HepG2 (cell line): ENCODE measurements around the gene C19orf85. TPM values are rescaled to one million over a fixed set of nuclear protein-coding genes. Genes with fewer than 3 reads are reported as not detected.

Experiments
- ATAC-seq: fragments of 200-7000 bp; cut with Tn5 transposase; 3 replicates; pipeline ENCODE4 v1.9.1; 2020; ENCODE audit warnings: mild to moderate bottlenecking, moderate library complexity
- BruUV-seq: library from RNA; stranded (reverse); fragments of 400-500 nt; replicated peaks from 2 replicates; lab custom pipeline; 2021; lab: Mats Ljungman, UMichigan
- CTCF ChIA-PET: fragments of 300-600 bp; formaldehyde crosslinking; extraction: SDS; loops from one replicate; lab custom pipeline; 2021; ENCODE audit warnings: low total read pairs, inconsistent platforms, low intra/inter-chr PET ratio; lab: Yijun Ruan, JAX
- POLR2A ChIA-PET: fragments of 350-600 bp; sonication (Branson Sonifier 250); formaldehyde crosslinking; loops from one replicate; lab custom pipeline; 2020; ENCODE audit warnings: antibody characterized with exemption, inconsistent platforms; lab: Yijun Ruan, JAX
- DNase-seq: peaks from one replicate; pipeline ENCODE4 v3.0.0-alpha.2; 2015; ENCODE audit warnings: low spot score
- FAIRE-seq: peaks from 3 replicates; lab custom pipeline; 2011; peaks lifted over from hg19 to GRCh38; lab: Jason Lieb, UNC
- H2AFZ ChIP-seq: one replicate; pipeline ENCODE4 v1.6.1; 2011; ENCODE audit warnings: low read length, inconsistent platforms
- H3K27ac ChIP-seq: fragments of 300-600 bp; 3 replicates; pipeline ENCODE4 v1.8.0; 2011; ENCODE audit warnings: mixed run types, mild to moderate bottlenecking, mixed read lengths, low read length, inconsistent platforms; ENCODE audit not compliant: insufficient read depth; ENCODE audit errors: extremely low read length
- H3K27me3 ChIP-seq, 2 experiments: fragments of 200-600 bp in 1 of 2; 2 replicates in 1 of 2; 3 replicates in 1 of 2; pipeline versions ENCODE4 v1.6.0 to v1.8.0; 2011; ENCODE audit warnings: low read length in 2 of 2, mild to moderate bottlenecking in 2 of 2, moderate library complexity in 2 of 2, inconsistent platforms in 1 of 2; ENCODE audit not compliant: insufficient read depth in 2 of 2, control insufficient read depth in 1 of 2
- H3K36me3 ChIP-seq, 2 experiments: fragments of 200-600 bp in 1 of 2; replicated peaks in 1 of 2; 2 replicates in 1 of 2; 3 replicates in 1 of 2; pipeline versions ENCODE4 v1.5.1 to v1.8.0; 2011; ENCODE audit warnings: low read length in 2 of 2, inconsistent platforms in 1 of 2; ENCODE audit not compliant: insufficient read depth in 2 of 2, control insufficient read depth in 1 of 2
- H3K4me1 ChIP-seq: 2 replicates; pipeline ENCODE4 v1.5.1; 2012; ENCODE audit warnings: low read length, inconsistent platforms; ENCODE audit not compliant: insufficient read depth
- H3K4me2 ChIP-seq: 2 replicates; pipeline ENCODE4 v1.6.0; 2011; ENCODE audit warnings: low read depth, low read length, inconsistent platforms
- H3K4me3 ChIP-seq, 3 experiments: fragments of 200-600 bp in 1 of 3; sonication (generic), shearing (Covaris generic) in 1 of 3; replicated peaks in 1 of 3; 2 replicates each; pipeline ENCODE4 v1.5.1; 2011 to 2016; ENCODE audit warnings: low read length in 3 of 3, inconsistent platforms in 2 of 3, low read depth in 2 of 3, mild to moderate bottlenecking in 2 of 3, control low read depth in 1 of 3, mixed read lengths in 1 of 3; ENCODE audit not compliant: insufficient read depth in 1 of 3
- H3K79me2 ChIP-seq: one replicate; pipeline ENCODE4 v1.6.1; 2011; ENCODE audit warnings: low read length, inconsistent platforms; ENCODE audit not compliant: insufficient read depth
- H3K9ac ChIP-seq: 2 replicates; pipeline ENCODE4 v1.6.0; 2011; ENCODE audit warnings: mild to moderate bottlenecking, low read depth, low read length, inconsistent platforms; ENCODE audit not compliant: insufficient read depth
- H3K9me3 ChIP-seq: 2 replicates; pipeline ENCODE4 v1.5.1; 2012; ENCODE audit warnings: mild to moderate bottlenecking, low read length
- H4K20me1 ChIP-seq: 2 replicates; pipeline ENCODE4 v1.6.0; 2011; ENCODE audit warnings: inconsistent platforms, mild to moderate bottlenecking, low read length, moderate library complexity; ENCODE audit not compliant: insufficient read depth
- ELF1 ChIP-seq: sonication (generic); formaldehyde crosslinking; IDR thresholded peaks from 2 replicates; pipeline ENCODE4 v1.4.0; 2020; ENCODE audit warnings: missing genetic modification reagents
- ELF4 ChIP-seq: sonication (generic); formaldehyde crosslinking; IDR thresholded peaks from 2 replicates; pipeline ENCODE4 v1.5.0; 2020; ENCODE audit warnings: missing genetic modification reagents, mild to moderate bottlenecking, moderate library complexity, borderline replicate concordance
- HMG20B ChIP-seq: conservative IDR thresholded peaks from 2 replicates; pipeline ENCODE4 v1.6.1; 2016; ENCODE audit warnings: missing genetic modification reagents, missing compliant biosample characterization
- HOMEZ ChIP-seq: IDR thresholded peaks from 2 replicates; pipeline ENCODE4 v1.6.1; 2016; ENCODE audit warnings: low read depth
- KDM3A ChIP-seq: IDR thresholded peaks from 2 replicates; pipeline ENCODE4 v1.6.1; 2018; ENCODE audit warnings: low read depth, missing compliant biosample characterization
- MATR3 ChIP-seq: sonication (generic); formaldehyde crosslinking; IDR thresholded peaks from 2 replicates; pipeline ENCODE4 v1.4.0; 2020; ENCODE audit warnings: missing genetic modification reagents
- NBN ChIP-seq: fragments of 450-650 bp; conservative IDR thresholded peaks from 2 replicates; pipeline ENCODE4 v1.6.1; 2017
- NFKB2 ChIP-seq: sonication (generic); formaldehyde crosslinking; IDR thresholded peaks from 2 replicates; pipeline ENCODE4 v1.4.0; 2020; ENCODE audit warnings: missing genetic modification reagents, borderline replicate concordance
- PHB2 ChIP-seq: fragments of 450-650 bp; IDR thresholded peaks from 2 replicates; pipeline ENCODE4 v1.6.1; 2018; ENCODE audit not compliant: partially characterized antibody
- REXO4 ChIP-seq: sonication (generic); formaldehyde crosslinking; IDR thresholded peaks from 2 replicates; pipeline ENCODE4 v1.8.0; 2022; ENCODE audit warnings: missing genetic modification reagents, mild to moderate bottlenecking, borderline replicate concordance
- SALL2 ChIP-seq: sonication (generic); formaldehyde crosslinking; IDR thresholded peaks from 2 replicates; pipeline ENCODE4 v1.8.1; 2023; ENCODE audit warnings: mild to moderate bottlenecking, missing genetic modification reagents, inconsistent platforms
- ZGPAT ChIP-seq: IDR thresholded peaks from 2 replicates; pipeline ENCODE4 v1.6.1; 2016; ENCODE audit warnings: mild to moderate bottlenecking
- ZNF430 ChIP-seq: sonication (generic); formaldehyde crosslinking; IDR thresholded peaks from 2 replicates; pipeline ENCODE4 v1.9.0; 2021; ENCODE audit warnings: mild to moderate bottlenecking, missing genetic modification reagents
- ZNF773 ChIP-seq: sonication (generic); formaldehyde crosslinking; IDR thresholded peaks from 2 replicates; pipeline ENCODE4 v1.4.0; 2020; ENCODE audit warnings: missing genetic modification reagents, borderline replicate concordance
- ZSCAN9 ChIP-seq: IDR thresholded peaks from 2 replicates; pipeline ENCODE4 v1.6.1; 2016; ENCODE audit warnings: borderline replicate concordance
- WGBS: methylation state at CpG from one replicate; pipeline ENCODE4 v1.1.6; 2017; ENCODE audit warnings: low lambda C conversion rate; 5-methylcytosine and 5-hydroxymethylcytosine counted together
- in situ Hi-C: cut with HindIII; loops from 2 replicates; pipeline ENCODE4 v1.10.0; 2017; ENCODE audit warnings: low pct_unique_long_range_greater_than_20kb; ENCODE audit not compliant: extremely low pct_ligation_motif_present
- intact Hi-C: fragments of 100-400 bp; cut with micrococcal nuclease; formaldehyde crosslinking; loops from one replicate; pipeline ENCODE4 v1.10.0; 2022; ENCODE audit not compliant: unreplicated experiment
- polyA plus RNA-seq, 8 experiments: library from polyadenylated mRNA; depleted of rRNA in 3 of 8; stranded (reverse) in 7 of 8; unstranded in 1 of 8; fragments of >200 nt; fragmentation: Illumina TruSeq in 4 of 8; extraction: Trizol in 4 of 8; gene quantifications; 2 replicates each; pipeline versions ENCODE4 v1.2.1 to v1.2.3, GENCODE V29; 2011 to 2016; ENCODE audit warnings: low read depth in 4 of 8, missing spikeins in 1 of 8, mixed read lengths in 1 of 8; ENCODE audit not compliant: insufficient read depth in 1 of 8
- total RNA-seq, 5 experiments: library from RNA; depleted of rRNA; stranded (reverse); fragments of >200 nt; fragmentation: Illumina TruSeq; extraction: Trizol; gene quantifications; 2 replicates each; pipeline ENCODE4 v1.2.3, GENCODE V29; 2016; ENCODE audit warnings: low read depth in 1 of 5
- TF ChIP-seq, protein P1 (sequence below): sonication (generic); formaldehyde crosslinking; IDR thresholded peaks from 2 replicates; pipeline ENCODE4 v1.4.0; 2020; ENCODE audit warnings: missing genetic modification reagents
- TF ChIP-seq, protein P2 (sequence below): sonication (generic); formaldehyde crosslinking; IDR thresholded peaks from 2 replicates; pipeline ENCODE4 v1.8.0; 2023; ENCODE audit warnings: mild to moderate bottlenecking, missing genetic modification reagents

C19orf85 gene
- total and polyA plus RNA-seq, 2 of the 13 experiments (the other 11 are each of a cell fraction or from before 2014, with no cell fraction given), result not detected

DNA sequence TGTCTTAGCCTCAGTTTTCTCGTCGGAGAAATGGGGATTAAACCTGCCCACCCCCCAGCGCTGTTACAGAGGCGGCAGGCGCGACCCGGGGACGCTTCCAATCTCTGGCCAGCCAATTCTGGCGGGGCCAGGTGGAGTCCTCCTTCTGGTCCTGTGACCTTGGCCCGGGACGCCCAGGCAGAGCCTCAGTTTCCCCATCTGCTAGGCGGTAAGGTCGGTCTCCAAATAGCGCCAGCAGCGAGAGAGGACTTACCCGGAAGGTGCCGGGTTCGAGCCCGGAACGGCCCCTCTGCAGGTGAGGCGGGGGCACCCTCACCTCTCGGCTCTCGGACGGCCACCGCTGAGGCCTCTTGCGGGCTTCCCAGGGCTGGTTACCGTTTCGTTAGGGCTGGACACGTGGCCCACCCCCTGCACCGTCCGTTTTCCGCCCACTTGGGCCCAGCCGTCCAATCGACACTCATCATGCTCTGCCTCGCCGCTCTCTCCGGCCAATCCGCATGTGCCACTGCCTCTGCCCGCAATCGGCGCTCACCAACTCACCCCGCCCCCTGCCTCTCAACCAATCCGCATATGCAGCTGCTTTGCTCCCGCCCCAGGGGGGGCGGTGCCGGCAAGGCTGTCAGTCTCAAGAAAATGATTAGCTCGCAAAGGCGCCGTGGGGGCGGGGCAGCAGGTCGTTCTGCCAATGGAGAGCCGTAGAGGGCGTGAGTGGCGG lies 3.1 kb downstream of the C19orf85 start, which contains the start of gene ISOC2:
TSS of gene ISOC2 (minus strand) at position 384 of the 715 bp plus-strand sequence. CDS start 5,156 bp downstream, outside the sequence.
- FAIRE-seq, result peak; percentile 97
- no peaks in the 10 kb centered on the region for H3K27me3 ChIP-seq
- H3K4me2 ChIP-seq, result peak within 1 kb of the TSS; percentile 100
- H3K27ac ChIP-seq, result peak within 1 kb of the TSS; percentile 93
- H3K36me3 ChIP-seq, result peaks cover 1 to 4% of the 10 kb centered on the region in 2 experiments; a peak in 3 of 5 replicates
- peak within 1 kb of the TSS; percentile 60 to 81 (median 67) for H3K4me3 ChIP-seq
- peaks cover 20% of the 10 kb centered on the region for H3K79me2 ChIP-seq
- H2AFZ ChIP-seq, result no peak within 1 kb of the TSS
- intact Hi-C loops, result no loop called here
- no TSS peak for BruUV-seq
- CTCF ChIA-PET, result no interaction called here
- H3K4me1 ChIP-seq, result peaks cover 58% of the 10 kb centered on the region
- H4K20me1 ChIP-seq, result no peaks in the 10 kb centered on the region; the same call in 1 of the 2 replicates
- POLR2A ChIA-PET, result interaction anchor here (0.5 to 2.6 kb wide), 31 partner anchors 8 to 344 kb away, joined by 3 to 29 read pairs (median 4); partner anchors contain the start of genes CCDC106, FIZ1, HSPBP1 and KMT5C
- 0% methylated on average over 14 of the region's 54 CpGs for WGBS
- DNase-seq, result peak; percentile 98
- in situ Hi-C loops, result no loop called here
- H3K9ac ChIP-seq, result peak within 1 kb of the TSS; percentile 87
- ATAC-seq, result peak; percentile 93
- H3K9me3 ChIP-seq, result no peaks in the 10 kb centered on the region
- no peak; the same call in 1 of the 2 replicates for TF ChIP-seq NBN
- peak; percentile 84; the same call in 1 of the 2 replicates for TF ChIP-seq NFKB2
- TF ChIP-seq ELF4 (CRISPR knock-in tag), result 0 out of 2 replicates have a peak, but pooled peaks have one; percentile 17
- TF ChIP-seq, protein P1, sequence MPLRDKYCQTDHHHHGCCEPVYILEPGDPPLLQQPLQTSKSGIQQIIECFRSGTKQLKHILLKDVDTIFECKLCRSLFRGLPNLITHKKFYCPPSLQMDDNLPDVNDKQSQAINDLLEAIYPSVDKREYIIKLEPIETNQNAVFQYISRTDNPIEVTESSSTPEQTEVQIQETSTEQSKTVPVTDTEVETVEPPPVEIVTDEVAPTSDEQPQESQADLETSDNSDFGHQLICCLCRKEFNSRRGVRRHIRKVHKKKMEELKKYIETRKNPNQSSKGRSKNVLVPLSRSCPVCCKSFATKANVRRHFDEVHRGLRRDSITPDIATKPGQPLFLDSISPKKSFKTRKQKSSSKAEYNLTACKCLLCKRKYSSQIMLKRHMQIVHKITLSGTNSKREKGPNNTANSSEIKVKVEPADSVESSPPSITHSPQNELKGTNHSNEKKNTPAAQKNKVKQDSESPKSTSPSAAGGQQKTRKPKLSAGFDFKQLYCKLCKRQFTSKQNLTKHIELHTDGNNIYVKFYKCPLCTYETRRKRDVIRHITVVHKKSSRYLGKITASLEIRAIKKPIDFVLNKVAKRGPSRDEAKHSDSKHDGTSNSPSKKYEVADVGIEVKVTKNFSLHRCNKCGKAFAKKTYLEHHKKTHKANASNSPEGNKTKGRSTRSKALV (CRISPR knock-in tag), result no peak
- no peak; the same call in 1 of the 2 replicates for TF ChIP-seq KDM3A (CRISPR knock-in tag)
- no peak for TF ChIP-seq ZNF773 (CRISPR knock-in tag)
- TF ChIP-seq HOMEZ, result no peak
- TF ChIP-seq ZGPAT, result peak; percentile 92
- peak; percentile 84 for TF ChIP-seq ELF1 (CRISPR knock-in tag)
- TF ChIP-seq SALL2 (CRISPR knock-in tag), result no peak
- TF ChIP-seq HMG20B (CRISPR knock-in tag), result no peak
- TF ChIP-seq, protein P2, sequence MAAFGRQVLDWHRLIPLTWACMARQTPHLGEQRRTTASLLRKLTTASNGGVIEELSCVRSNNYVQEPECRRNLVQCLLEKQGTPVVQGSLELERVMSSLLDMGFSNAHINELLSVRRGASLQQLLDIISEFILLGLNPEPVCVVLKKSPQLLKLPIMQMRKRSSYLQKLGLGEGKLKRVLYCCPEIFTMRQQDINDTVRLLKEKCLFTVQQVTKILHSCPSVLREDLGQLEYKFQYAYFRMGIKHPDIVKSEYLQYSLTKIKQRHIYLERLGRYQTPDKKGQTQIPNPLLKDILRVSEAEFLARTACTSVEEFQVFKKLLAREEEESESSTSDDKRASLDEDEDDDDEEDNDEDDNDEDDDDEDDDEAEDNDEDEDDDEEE (CRISPR knock-in tag), result no peak
- no peak for TF ChIP-seq MATR3
- no peak for TF ChIP-seq PHB2
- no peak for TF ChIP-seq REXO4 (CRISPR knock-in tag)
- TF ChIP-seq ZNF430, result peak; percentile 93
- TF ChIP-seq ZSCAN9 (CRISPR knock-in tag), result no peak
